ENCODE measurements around the gene ATRNL1. TPM values are rescaled to one million over a fixed set of nuclear protein-coding genes. Genes with fewer than 3 reads are reported as not detected.

Gene ATRNL1
- total RNA-seq, 1 donor from 2014 or later: 2.9 TPM

- Histone ChIP-seq H3K4me1 (no peaks in the 10 kb centered on the region), H3K27ac (replicated peaks) (no peak overlapping the region), H3K27me3 (ENCODE audit: low read depth) (peaks cover 15% of the 10 kb centered on the region), H3K4me3 (no peak overlapping the region), H3K9me3 (replicated peaks) (peaks cover 7% of the 10 kb centered on the region), H3K36me3 (no peaks in the 10 kb centered on the region)
- DNase-seq: no peak
- intact Hi-C loops (cut with micrococcal nuclease): no loop called here
- no peak for TF ChIP-seq CTCF (IDR thresholded peaks at IDR 0.05; ENCODE audit: borderline replicate concordance)
Measured at GRCh38 chr10:115975506-115975905, 882.3 kb downstream of the ATRNL1 start.

DNA sequence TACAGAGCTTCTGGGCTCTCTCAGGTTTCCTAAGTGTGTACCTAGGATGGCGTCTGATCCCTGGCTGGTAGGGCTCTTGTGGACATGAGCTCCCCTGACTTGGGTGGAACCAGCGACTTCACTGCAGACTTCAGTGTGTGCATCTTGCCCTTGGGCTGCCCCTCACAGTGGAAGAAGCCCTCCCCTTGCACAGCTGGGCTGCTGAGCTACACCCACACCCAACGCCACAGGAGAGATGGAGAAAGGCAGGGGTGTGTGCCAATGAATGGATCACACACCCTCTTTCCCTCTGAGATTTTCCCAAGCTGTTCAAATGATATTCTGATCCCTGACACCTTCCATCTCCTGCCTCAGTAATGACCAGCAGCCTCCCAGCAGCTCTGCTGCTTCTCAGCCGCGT is 883.2 kb downstream of the ATRNL1 start:
- Histone ChIP-seq H3K27ac (replicated peaks) (no peak overlapping the region), H3K4me1 (no peaks in the 10 kb centered on the region), H3K27me3 (ENCODE audit: low read depth) (peaks cover 15% of the 10 kb centered on the region), H3K4me3 (no peak overlapping the region), H3K9me3 (replicated peaks) (peaks cover 7% of the 10 kb centered on the region), H3K36me3 (no peaks in the 10 kb centered on the region)
- intact Hi-C loops (cut with micrococcal nuclease): no loop called here
- TF ChIP-seq CTCF (IDR thresholded peaks at IDR 0.05; ENCODE audit: borderline replicate concordance): no peak
- no peak for DNase-seq

DNA sequence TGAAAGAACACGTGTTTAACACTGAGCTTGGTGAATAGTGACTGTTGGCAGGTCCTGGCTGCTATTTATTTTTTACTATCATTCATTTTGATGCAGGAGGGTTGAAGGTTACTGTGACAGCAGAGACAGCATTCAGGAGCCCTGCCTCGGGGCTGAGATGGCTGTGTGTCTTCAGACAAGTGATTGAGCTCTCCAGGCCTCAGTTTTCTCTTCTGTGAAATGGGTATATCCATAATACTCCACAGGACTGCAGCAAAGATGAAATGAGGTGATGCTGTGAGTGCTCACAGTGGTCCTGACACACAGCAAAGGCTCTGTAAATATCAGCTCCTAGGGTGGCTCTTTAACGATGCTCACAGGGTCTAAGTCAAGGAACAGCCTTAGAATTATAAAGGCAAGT is 884.7 kb downstream of the ATRNL1 start:
- Histone ChIP-seq H3K36me3 (no peaks in the 10 kb centered on the region), H3K27me3 (ENCODE audit: low read depth) (peaks cover 15% of the 10 kb centered on the region), H3K9me3 (replicated peaks) (peaks cover 7% of the 10 kb centered on the region), H3K27ac (replicated peaks) (no peak overlapping the region), H3K4me3 (no peak overlapping the region), H3K4me1 (no peaks in the 10 kb centered on the region)
- DNase-seq: no peak
- TF ChIP-seq CTCF (IDR thresholded peaks at IDR 0.05; ENCODE audit: borderline replicate concordance): no peak
- intact Hi-C loops (cut with micrococcal nuclease): no loop called here

DNA sequence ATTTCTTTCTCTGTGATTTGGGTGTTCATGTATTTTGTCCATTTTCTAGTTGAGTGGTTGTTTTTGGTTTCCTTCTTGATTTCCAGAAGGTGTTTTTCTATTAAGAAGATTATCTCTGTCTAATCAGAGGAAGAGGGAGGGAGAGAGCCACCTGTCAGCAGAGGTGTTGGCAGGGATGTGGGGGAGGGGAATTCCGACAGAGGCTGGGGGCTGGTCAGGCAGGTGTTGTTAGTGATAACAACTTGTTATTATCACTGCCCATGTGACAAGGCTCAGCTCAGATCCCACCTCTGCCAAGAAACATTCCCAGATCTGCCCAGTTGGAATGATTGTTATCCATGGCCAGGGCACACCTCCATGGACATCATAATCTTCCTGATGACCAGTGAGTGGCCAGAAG is 886.4 kb downstream of the ATRNL1 start:
- peaks cover 11% of the 10 kb centered on the region for H3K27me3 ChIP-seq (ENCODE audit: low read depth)
- peaks cover 15% of the 10 kb centered on the region for H3K9me3 ChIP-seq (replicated peaks)
- no peaks in the 10 kb centered on the region for H3K4me1 ChIP-seq
- intact Hi-C loops (cut with micrococcal nuclease): no loop called here
- no peak for TF ChIP-seq CTCF (IDR thresholded peaks at IDR 0.05; ENCODE audit: borderline replicate concordance)
- no peak for DNase-seq
- no peak overlapping the region for H3K4me3 ChIP-seq
- no peak overlapping the region for H3K27ac ChIP-seq (replicated peaks)
- no peaks in the 10 kb centered on the region for H3K36me3 ChIP-seq

DNA sequence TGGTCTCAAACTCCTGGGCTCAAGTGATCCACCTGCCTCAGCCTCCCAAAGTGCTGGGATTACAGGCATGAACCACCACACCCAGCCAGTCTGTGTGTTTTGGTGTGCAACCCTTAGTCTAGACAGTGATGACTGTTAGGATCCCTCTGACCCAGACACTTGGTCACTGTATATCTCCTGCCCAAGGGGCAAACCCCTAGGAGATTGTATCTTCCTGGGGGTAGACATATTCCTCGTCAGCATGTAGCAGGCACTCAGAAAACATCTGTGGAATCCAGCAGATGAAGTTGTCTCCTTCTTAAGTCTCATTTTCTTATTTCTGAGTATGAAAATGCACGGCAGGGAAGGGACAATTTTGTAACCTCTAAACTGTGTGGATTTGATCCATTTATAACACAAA is 887.3 kb downstream of the ATRNL1 start:
- no peak overlapping the region for H3K27ac ChIP-seq (replicated peaks)
- peaks cover 8% of the 10 kb centered on the region for H3K27me3 ChIP-seq (ENCODE audit: low read depth)
- TF ChIP-seq CTCF (IDR thresholded peaks at IDR 0.05; ENCODE audit: borderline replicate concordance): no peak
- H3K4me1 ChIP-seq: no peaks in the 10 kb centered on the region
- no peak overlapping the region for H3K4me3 ChIP-seq
- H3K9me3 ChIP-seq (replicated peaks): peaks cover 24% of the 10 kb centered on the region
- no peak for DNase-seq
- no peaks in the 10 kb centered on the region for H3K36me3 ChIP-seq
- intact Hi-C loops (cut with micrococcal nuclease): no loop called here

DNA sequence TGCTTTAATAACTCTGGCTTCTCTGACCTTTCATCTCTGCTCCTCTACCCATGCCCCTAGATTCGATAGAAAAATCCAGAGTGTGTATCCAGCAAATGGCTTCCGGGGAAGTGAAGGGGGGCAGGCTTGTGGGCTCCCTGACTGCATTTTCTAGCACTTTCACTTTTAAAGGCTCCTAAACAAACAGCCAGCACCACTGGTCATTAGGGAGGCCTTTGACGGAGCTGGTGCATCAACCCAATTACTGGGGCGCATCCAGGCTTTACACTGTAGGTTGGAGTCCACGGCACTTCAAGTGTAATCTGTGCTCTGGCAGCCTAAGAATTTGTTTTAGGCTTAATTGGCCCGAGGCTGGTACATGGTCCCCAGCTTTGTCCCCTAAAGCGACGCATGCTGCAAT is 887.9 kb downstream of the ATRNL1 start:
- intact Hi-C loops (cut with micrococcal nuclease): no loop called here
- Histone ChIP-seq H3K36me3 (no peaks in the 10 kb centered on the region), H3K4me3 (peak overlapping the region; percentile 19), H3K27ac (replicated peaks) (no peak overlapping the region), H3K27me3 (ENCODE audit: low read depth) (peaks cover 8% of the 10 kb centered on the region), H3K9me3 (replicated peaks) (peaks cover 29% of the 10 kb centered on the region), H3K4me1 (no peaks in the 10 kb centered on the region)
- no peak for TF ChIP-seq CTCF (IDR thresholded peaks at IDR 0.05; ENCODE audit: borderline replicate concordance)
- no peak for DNase-seq

Measured in left ventricle myocardium inferior (tissue), 1 donor.